Activated B cell treated with CpG ODN at 0.5 μM for 24 hours (primary cell): ENCODE data around the gene PSMB3. TPM values are rescaled to one million over a fixed set of nuclear protein-coding genes. Genes with fewer than 3 reads are reported as not detected.

Source experiments
- ATAC-seq: fragments of 200-7000 bp; cut with Tn5 transposase; one replicate; pipeline ENCODE4 v1.10.0; 2021; ENCODE audit warnings: low read depth, mild to moderate bottlenecking, moderate library complexity
- CTCF ChIA-PET: fragments of 350-600 bp; sonication (Branson Sonifier 250); formaldehyde crosslinking; loops from one replicate; lab custom pipeline; 2021; ENCODE audit warnings: antibody characterized with exemption; lab: Charles Lee
- POLR2A ChIA-PET: fragments of 350-600 bp; sonication (Branson Sonifier 250); formaldehyde crosslinking; loops from one replicate; lab custom pipeline; 2021; ENCODE audit warnings: antibody characterized with exemption; lab: Charles Lee
- DNase-seq: peaks from one replicate; pipeline ENCODE4 v3.0.0; 2022
- H3K27ac Mint-ChIP-seq: one replicate; pipeline ENCODE4 v1.8.0; 2020; ENCODE audit warnings: mixed read lengths
- H3K27me3 Mint-ChIP-seq: one replicate; pipeline ENCODE4 v1.8.0; 2021; ENCODE audit warnings: mixed read lengths
- H3K36me3 Mint-ChIP-seq: one replicate; pipeline ENCODE4 v1.8.0; 2021; ENCODE audit warnings: low read depth, mixed read lengths
- H3K4me1 Mint-ChIP-seq: one replicate; pipeline ENCODE4 v1.8.0; 2021; ENCODE audit warnings: mixed read lengths
- H3K4me3 Mint-ChIP-seq: one replicate; pipeline ENCODE4 v1.8.0; 2020; ENCODE audit warnings: mild to moderate bottlenecking, mixed read lengths
- H3K9me3 Mint-ChIP-seq: one replicate; pipeline ENCODE4 v1.8.0; 2020; ENCODE audit warnings: mixed read lengths
- CTCF ChIP-seq: fragments of 200-600 bp; IDR thresholded peaks from one replicate; pipeline ENCODE4 v1.8.0; 2022; ENCODE audit warnings: antibody characterized with exemption, mild to moderate bottlenecking
- intact Hi-C: fragments of 100-400 bp; cut with micrococcal nuclease; formaldehyde crosslinking; loops from one replicate; pipeline ENCODE4 v1.15.1; 2024
- total RNA-seq: library from RNA; stranded (reverse); gene quantifications from 2 replicates; pipeline ENCODE4 v1.2.3, GENCODE V29; 2022

PSMB3 gene
- total RNA-seq, 1 donor from 2014 or later = 234 TPM

DNA sequence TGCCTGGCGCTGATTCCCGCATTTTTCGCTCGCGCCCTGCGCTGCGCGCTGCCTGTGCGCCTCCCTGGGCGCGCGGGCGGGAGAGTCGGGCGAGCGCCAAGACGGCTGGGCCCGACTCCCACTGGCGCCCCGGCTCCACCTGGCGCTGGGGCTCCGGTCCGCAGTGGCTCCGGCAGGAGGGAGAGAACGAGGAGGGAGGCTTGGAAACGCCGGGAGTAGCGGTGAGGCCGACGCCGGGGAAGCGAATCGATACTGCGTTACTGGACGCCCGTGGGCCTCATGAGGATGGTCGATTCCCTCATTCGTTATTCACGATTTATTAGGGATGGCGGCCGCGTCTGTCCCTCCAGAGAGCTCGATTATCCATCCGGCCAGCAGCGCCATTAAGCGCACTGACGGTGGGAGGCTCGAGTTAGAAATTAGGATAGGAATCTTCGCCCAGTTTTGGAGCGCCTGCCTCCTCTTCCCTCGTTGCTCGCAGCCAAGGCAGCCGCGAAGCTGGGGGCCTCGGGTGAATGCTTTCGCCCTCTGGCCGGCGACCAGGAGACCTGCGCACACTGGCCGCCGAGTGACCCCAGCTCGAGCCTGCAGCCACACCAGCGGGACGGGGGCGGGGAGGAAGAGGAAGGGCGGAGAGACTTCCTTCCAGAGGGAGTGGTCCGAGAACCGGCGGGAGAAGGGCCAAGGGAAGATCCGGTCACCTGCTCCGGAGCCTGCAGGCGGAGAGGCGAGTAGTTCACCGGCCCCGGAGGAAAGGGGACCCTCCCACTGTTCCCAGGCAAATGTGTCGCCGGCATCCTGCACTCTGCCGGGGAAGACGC lies 3.1 kb upstream of the PSMB3 start:
- H3K4me3 Mint-ChIP-seq = peak overlapping the region; percentile 73
- ATAC-seq (no peak), DNase-seq (no peak)
- peaks cover 38% of the 10 kb centered on the region for H3K27me3 Mint-ChIP-seq
- intact Hi-C loops = loop anchor here (5.0 kb wide), 1 partner anchor 192 kb away; no protein-coding TSS in a partner anchor
- ChIA-PET CTCF (no interaction called here), POLR2A (interaction anchor here (1.7 kb wide), 1 partner anchor 18 kb away, joined by 4 read pairs; no protein-coding TSS in a partner anchor)
- H3K4me1 Mint-ChIP-seq = peaks cover 66% of the 10 kb centered on the region
- H3K36me3 Mint-ChIP-seq = peaks cover 17% of the 10 kb centered on the region
- no peak for TF ChIP-seq CTCF
- H3K9me3 Mint-ChIP-seq = no peaks in the 10 kb centered on the region
- no peak overlapping the region for H3K27ac Mint-ChIP-seq

DNA sequence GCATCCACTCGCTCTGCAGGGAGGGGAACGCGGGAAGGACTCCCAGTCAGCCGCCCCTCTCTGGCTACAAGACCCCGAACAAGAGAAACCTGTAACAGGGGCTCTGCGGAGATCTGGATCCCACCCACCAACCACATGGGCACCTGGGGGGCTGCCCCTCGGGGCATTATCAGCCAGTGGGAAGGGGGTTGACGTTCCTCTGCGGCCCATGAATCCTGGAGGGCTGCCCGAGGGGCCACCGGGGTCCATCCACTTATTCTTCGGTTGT lies 2.6 kb upstream of the PSMB3 start:
- H3K4me3 Mint-ChIP-seq = peak overlapping the region; percentile 73
- peaks cover 35% of the 10 kb centered on the region for H3K27me3 Mint-ChIP-seq
- H3K9me3 Mint-ChIP-seq = no peaks in the 10 kb centered on the region
- H3K4me1 Mint-ChIP-seq = peaks cover 69% of the 10 kb centered on the region
- ATAC-seq (no peak), DNase-seq (no peak)
- ChIA-PET POLR2A (interaction anchor here (1.7 kb wide), 1 partner anchor 19 kb away, joined by 4 read pairs; no protein-coding TSS in a partner anchor), CTCF (interaction anchor here (0.9 kb wide), 1 partner anchor 16 kb away, joined by 3 read pairs; no protein-coding TSS in a partner anchor)
- intact Hi-C loops = loop anchor here (5.0 kb wide), 1 partner anchor 193 kb away; no protein-coding TSS in a partner anchor
- peaks cover 21% of the 10 kb centered on the region for H3K36me3 Mint-ChIP-seq
- TF ChIP-seq CTCF = no peak
- H3K27ac Mint-ChIP-seq = no peak overlapping the region

- H3K36me3 Mint-ChIP-seq = peaks cover 22% of the 10 kb centered on the region
- intact Hi-C loops = loop anchor here (5.0 kb wide), 1 partner anchor 193 kb away; no protein-coding TSS in a partner anchor
- peak overlapping the region; percentile 98 for H3K4me3 Mint-ChIP-seq
- POLR2A ChIA-PET = interaction anchor here (0.9 to 3.0 kb wide), 4 partner anchors 49 to 449 kb away, joined by 3 to 27 read pairs (median 10); partner anchors contain the start of genes LASP1 and RPL19
- CTCF ChIA-PET = interaction anchor here (0.9 kb wide), 1 partner anchor 16 kb away, joined by 3 read pairs; no protein-coding TSS in a partner anchor
- no peak for DNase-seq
- ATAC-seq = no peak
- no peak for TF ChIP-seq CTCF
- H3K4me1 Mint-ChIP-seq = peaks cover 69% of the 10 kb centered on the region
- peaks cover 35% of the 10 kb centered on the region for H3K27me3 Mint-ChIP-seq
- H3K27ac Mint-ChIP-seq = peak overlapping the region; percentile 93
- H3K9me3 Mint-ChIP-seq = no peaks in the 10 kb centered on the region
These were observed 2.0 kb upstream of the PSMB3 start for GRCh38 chr17:38750312-38751121.

GRCh38 chr17:38751144-38751807 lies 1.3 kb upstream of the PSMB3 start:
- ATAC-seq (no peak), DNase-seq (no peak)
- POLR2A ChIA-PET = interaction anchor here (0.6 to 3.0 kb wide), 15 partner anchors 23 to 710 kb away, joined by 3 to 27 read pairs (median 5); partner anchors contain the start of genes CDK12, EPOP, FBXO47 and LASP1
- peak overlapping the region; percentile 98 for H3K4me3 Mint-ChIP-seq
- H3K27me3 Mint-ChIP-seq = peaks cover 30% of the 10 kb centered on the region
- peak overlapping the region; percentile 93 for H3K27ac Mint-ChIP-seq
- TF ChIP-seq CTCF = no peak
- no peaks in the 10 kb centered on the region for H3K9me3 Mint-ChIP-seq
- peaks cover 61% of the 10 kb centered on the region for H3K4me1 Mint-ChIP-seq
- CTCF ChIA-PET = interaction anchor here (0.9 to 1.2 kb wide), 3 partner anchors 16 to 88 kb away, joined by 3 to 11 read pairs (median 3); no protein-coding TSS in a partner anchor
- peaks cover 29% of the 10 kb centered on the region for H3K36me3 Mint-ChIP-seq
- intact Hi-C loops = loop anchor here (5.0 kb wide), 1 partner anchor 194 kb away; no protein-coding TSS in a partner anchor
